ENCODE measurements around the gene OPN1SW. TPM values are rescaled to one million over a fixed set of nuclear protein-coding genes. Genes with fewer than 3 reads are reported as not detected.

Gene OPN1SW
- total RNA-seq, 4 donors from 2014 or later, result not detected

DNA sequence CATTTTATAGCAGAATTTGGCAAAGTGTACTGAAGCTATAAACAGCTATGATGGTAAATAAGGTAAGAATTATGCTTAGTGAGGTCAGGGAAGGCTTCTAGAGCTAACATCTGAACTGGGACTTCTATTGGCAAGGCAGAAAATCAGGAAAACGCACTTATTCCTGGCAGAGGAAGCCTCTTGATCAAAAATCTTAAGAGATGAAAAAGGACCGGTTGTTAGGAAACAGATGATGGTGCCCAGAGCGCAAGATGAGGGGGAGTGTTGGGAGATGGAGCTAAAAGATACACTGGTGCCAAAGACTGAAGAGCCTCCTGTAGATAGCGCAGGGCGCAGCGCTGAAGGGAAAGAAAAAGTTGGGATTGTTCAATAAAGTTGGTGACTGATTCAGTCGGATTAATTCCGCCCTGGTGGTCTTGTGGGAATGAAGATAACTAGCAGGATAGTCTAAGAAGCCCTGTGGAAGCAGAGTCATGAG, 37.0 kb downstream of the OPN1SW start:
- no peak for TF ChIP-seq POLR2A (IDR thresholded peaks at IDR 0.05)
- TF ChIP-seq, protein P1, sequence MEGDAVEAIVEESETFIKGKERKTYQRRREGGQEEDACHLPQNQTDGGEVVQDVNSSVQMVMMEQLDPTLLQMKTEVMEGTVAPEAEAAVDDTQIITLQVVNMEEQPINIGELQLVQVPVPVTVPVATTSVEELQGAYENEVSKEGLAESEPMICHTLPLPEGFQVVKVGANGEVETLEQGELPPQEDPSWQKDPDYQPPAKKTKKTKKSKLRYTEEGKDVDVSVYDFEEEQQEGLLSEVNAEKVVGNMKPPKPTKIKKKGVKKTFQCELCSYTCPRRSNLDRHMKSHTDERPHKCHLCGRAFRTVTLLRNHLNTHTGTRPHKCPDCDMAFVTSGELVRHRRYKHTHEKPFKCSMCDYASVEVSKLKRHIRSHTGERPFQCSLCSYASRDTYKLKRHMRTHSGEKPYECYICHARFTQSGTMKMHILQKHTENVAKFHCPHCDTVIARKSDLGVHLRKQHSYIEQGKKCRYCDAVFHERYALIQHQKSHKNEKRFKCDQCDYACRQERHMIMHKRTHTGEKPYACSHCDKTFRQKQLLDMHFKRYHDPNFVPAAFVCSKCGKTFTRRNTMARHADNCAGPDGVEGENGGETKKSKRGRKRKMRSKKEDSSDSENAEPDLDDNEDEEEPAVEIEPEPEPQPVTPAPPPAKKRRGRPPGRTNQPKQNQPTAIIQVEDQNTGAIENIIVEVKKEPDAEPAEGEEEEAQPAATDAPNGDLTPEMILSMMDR (IDR thresholded peaks at IDR 0.05), result no peak

DNA sequence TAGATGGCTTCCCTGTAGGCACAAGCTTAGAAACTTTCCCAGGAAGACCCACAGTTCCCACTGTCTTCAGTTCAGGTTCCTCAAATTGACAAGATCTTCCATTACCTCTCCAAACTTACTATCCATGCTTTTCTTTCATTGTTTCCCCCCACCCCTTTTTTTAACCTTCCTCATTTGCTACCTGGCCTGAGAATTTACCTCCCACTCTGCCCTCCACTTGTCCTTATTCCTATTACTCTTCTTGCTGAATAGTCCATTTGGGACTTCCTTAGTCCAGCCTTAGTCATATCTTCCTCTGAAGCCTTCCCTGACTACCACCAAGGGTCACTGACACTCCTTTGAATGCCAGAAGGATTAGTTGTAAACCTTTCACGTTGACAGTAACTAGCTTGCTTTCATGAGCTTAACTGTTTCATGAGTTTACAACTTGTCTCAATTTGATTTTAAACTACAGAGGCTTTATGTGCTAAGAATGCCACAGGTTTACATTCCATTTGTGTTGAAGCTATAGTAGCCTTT, 37.7 kb downstream of the OPN1SW start:
- Histone ChIP-seq H3K4me1 (peaks cover 13 to 45% (median 23%) of the 10 kb centered on the region in 3 donors), H3K27me3 (peaks cover 0 to 9% (median 0%) of the 10 kb centered on the region in 4 donors), H3K4me3 (peak overlapping the region in 1 of 4 donors; percentile 73), H3K9me3 (no peaks in the 10 kb centered on the region), H3K36me3 (no peaks in the 10 kb centered on the region), H3K27ac (peak overlapping the region in 3 of 4 donors; percentile 91 to 99 (median 96))
- TF ChIP-seq, protein P1 (IDR thresholded peaks at IDR 0.05), result no peak
- no peak for TF ChIP-seq POLR2A (IDR thresholded peaks at IDR 0.05)
- WGBS, 2 donors, result 23 to 24% methylated on average over 1 of the region's 1 CpG
- DNase-seq, result no peak
- intact Hi-C loops (cut with DNase I), result no loop called here

More for the DNA sequence above, 37.0 kb downstream of the OPN1SW start:
- intact Hi-C loops (cut with DNase I), result no loop called here
- Histone ChIP-seq H3K27me3 (peaks cover 0 to 2% (median 0%) of the 10 kb centered on the region in 4 donors), H3K9me3 (no peaks in the 10 kb centered on the region), H3K4me3 (peak overlapping the region; percentile 73 to 100 (median 90)), H3K27ac (peak overlapping the region; percentile 82 to 99 (median 94)), H3K36me3 (no peaks in the 10 kb centered on the region), H3K4me1 (peaks cover 13 to 52% (median 23%) of the 10 kb centered on the region in 3 donors)
- 3 to 4% methylated on average over 8 of the region's 8 CpGs for WGBS, 2 donors
- DNase-seq, result no peak

DNA sequence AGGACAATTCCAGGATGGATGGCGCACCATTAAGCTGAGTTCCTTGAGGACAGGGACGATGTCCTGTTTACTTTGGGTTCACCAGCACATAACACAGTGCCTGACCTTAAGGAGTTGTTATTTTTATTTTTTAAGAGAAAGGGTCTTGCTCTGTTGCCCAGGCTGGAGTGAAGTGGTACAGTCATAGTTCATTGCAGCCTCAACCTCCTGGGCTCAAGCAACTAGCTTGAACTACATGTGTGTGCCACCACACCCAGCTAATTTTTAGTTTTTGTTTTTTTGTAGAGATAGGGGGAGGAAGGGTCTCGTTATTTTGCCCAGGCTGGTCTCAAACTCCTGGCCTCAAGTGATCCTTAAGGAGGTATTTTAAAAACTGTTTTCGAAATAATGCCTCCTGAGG, 38.2 kb downstream of the OPN1SW start:
- Histone ChIP-seq H3K27me3 (peaks cover 0 to 13% (median 0%) of the 10 kb centered on the region in 4 donors), H3K9me3 (no peaks in the 10 kb centered on the region), H3K4me1 (peaks cover 13 to 40% (median 21%) of the 10 kb centered on the region in 3 donors), H3K4me3 (no peak overlapping the region), H3K36me3 (no peaks in the 10 kb centered on the region), H3K27ac (peak overlapping the region in 2 of 4 donors; percentile 91 to 96)
- 90 to 91% methylated on average over 4 of the region's 4 CpGs for whole genome bisulfite sequencing, 2 donors
- no peak for DNase-seq
- TF ChIP-seq, protein P1 (IDR thresholded peaks at IDR 0.05), result no peak
- TF ChIP-seq POLR2A (IDR thresholded peaks at IDR 0.05), result no peak
- intact Hi-C loops (cut with DNase I), result no loop called here

DNA sequence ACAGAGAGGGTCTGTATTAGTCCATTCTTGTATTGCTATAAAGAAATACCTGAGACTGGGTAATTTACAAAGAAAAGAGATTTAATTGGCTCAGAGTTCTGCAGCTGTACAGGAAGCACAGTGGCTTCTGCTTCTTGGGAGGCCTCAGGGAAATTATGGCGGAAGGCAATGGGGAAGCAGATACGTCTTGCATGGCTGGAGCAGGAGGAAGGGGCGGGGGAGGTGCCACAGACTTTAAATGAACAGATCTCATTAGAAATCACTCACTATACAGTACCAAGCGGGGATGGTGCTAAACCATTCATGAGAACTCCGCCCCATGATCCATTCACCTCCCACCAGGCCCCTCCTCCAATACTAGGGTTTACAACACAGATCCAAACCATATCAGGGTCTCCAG, 40.2 kb downstream of the OPN1SW start:
- no peak for DNase-seq
- Histone ChIP-seq H3K27me3 (peaks cover 0 to 23% (median 0%) of the 10 kb centered on the region in 4 donors), H3K27ac (no peak overlapping the region), H3K36me3 (no peaks in the 10 kb centered on the region), H3K9me3 (no peaks in the 10 kb centered on the region), H3K4me3 (no peak overlapping the region), H3K4me1 (peaks cover 2 to 20% (median 4%) of the 10 kb centered on the region in 3 donors)
- WGBS, 2 donors, result 87 to 88% methylated on average over 5 of the region's 5 CpGs
- no peak for TF ChIP-seq POLR2A (IDR thresholded peaks at IDR 0.05)
- TF ChIP-seq, protein P1 (IDR thresholded peaks at IDR 0.05), result no peak
- intact Hi-C loops (cut with DNase I), result no loop called here

DNA sequence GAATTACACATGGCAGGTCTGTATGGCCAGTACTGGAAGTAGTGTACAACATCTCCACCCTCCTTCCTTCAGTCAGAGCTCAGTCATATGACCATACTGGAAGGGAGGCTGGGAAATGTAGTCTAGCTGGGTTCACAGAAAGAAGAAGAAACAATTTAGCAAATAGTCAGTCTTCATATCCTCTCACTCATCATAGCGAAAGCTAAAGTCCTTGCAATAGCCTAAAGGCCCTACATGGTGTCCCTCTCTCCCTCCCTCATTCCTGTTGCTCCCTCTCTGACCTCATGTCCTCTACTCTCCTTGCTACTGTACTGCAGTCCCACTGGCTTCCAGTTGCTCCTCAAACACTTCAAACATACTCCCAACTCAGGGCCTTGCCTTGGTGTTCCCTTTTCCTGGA, 40.7 kb downstream of the OPN1SW start:
- Histone ChIP-seq H3K9me3 (no peaks in the 10 kb centered on the region), H3K4me1 (peaks cover 0 to 15% (median 0%) of the 10 kb centered on the region in 3 donors), H3K27me3 (peaks cover 0 to 23% (median 0%) of the 10 kb centered on the region in 4 donors), H3K4me3 (no peak overlapping the region), H3K36me3 (no peaks in the 10 kb centered on the region), H3K27ac (no peak overlapping the region)
- WGBS, 2 donors, result 81 to 100% methylated on average over 1 of the region's 1 CpG
- no peak for TF ChIP-seq POLR2A (IDR thresholded peaks at IDR 0.05)
- TF ChIP-seq, protein P1 (IDR thresholded peaks at IDR 0.05), result no peak
- intact Hi-C loops (cut with DNase I), result no loop called here
- DNase-seq, result no peak

Data from esophagus squamous epithelium (tissue), 5 donors.